Brain microvascular endothelial cell (primary cell): ENCODE measurements around the gene VEGFC.

Experiments
- DNase-seq: peaks from one replicate; pipeline ENCODE4 v3.0.0-alpha.2; 2020
- H3K27ac ChIP-seq: fragments of 250-450 bp; sonication (Bioruptor Pico); 2 replicates; pipeline ENCODE4 v1.5.1; 2020; ENCODE audit warnings: mild to moderate bottlenecking, moderate library complexity
- H3K27me3 ChIP-seq: fragments of 250-450 bp; sonication (Bioruptor Pico); replicated peaks from 2 replicates; pipeline ENCODE4 v1.5.1; 2020; ENCODE audit warnings: mild to moderate bottlenecking
- H3K36me3 ChIP-seq: fragments of 250-450 bp; sonication (Bioruptor Pico); replicated peaks from 2 replicates; pipeline ENCODE4 v1.5.1; 2020; ENCODE audit warnings: mild to moderate bottlenecking
- H3K4me3 ChIP-seq: 2 replicates; pipeline ENCODE4 v1.5.1; 2011; ENCODE audit warnings: low read depth, mild to moderate bottlenecking, control low read depth, low read length, moderate library complexity
- CTCF ChIP-seq: IDR thresholded peaks from 2 replicates; pipeline ENCODE4 v1.5.1; 2011; ENCODE audit warnings: low read depth, mild to moderate bottlenecking, moderate library complexity, low read length, control low read depth, inconsistent platforms; ENCODE audit errors: missing control alignments
- in situ Hi-C: cut with HindIII; loops from 2 replicates; pipeline ENCODE4 v1.10.0; 2017; ENCODE audit warnings: low sequenced_read_pairs, low pct_ligation_motif_present

VEGFC gene

GRCh38 chr4:176636292-176636691, 156.4 kb downstream of the VEGFC start:
- no peak for TF ChIP-seq CTCF
- Histone ChIP-seq H3K36me3 (no peaks in the 10 kb centered on the region), H3K4me3 (no peak overlapping the region), H3K27ac (peak overlapping the region; percentile 93), H3K27me3 (no peaks in the 10 kb centered on the region)
- in situ Hi-C loops = no loop called here
- DNase-seq = no peak

- in situ Hi-C loops = no loop called here
- peak; percentile 49 for TF ChIP-seq CTCF
- H3K4me3 ChIP-seq = no peak overlapping the region
- H3K36me3 ChIP-seq = no peaks in the 10 kb centered on the region
- H3K27ac ChIP-seq = peak overlapping the region; percentile 93
- no peaks in the 10 kb centered on the region for H3K27me3 ChIP-seq
- DNase-seq = peak; percentile 96
Observed at GRCh38 chr4:176635372-176636261, 157.1 kb downstream of the VEGFC start.
